H9 (cell line): ENCODE results near the gene KCNQ2. TPM values are rescaled to one million over a fixed set of nuclear protein-coding genes. Genes with fewer than 3 reads are reported as not detected.

Experiments used
- DNase-seq: peaks from one replicate; pipeline ENCODE4 v3.0.0-alpha.2; 2017
- H2AFZ ChIP-seq: one replicate; pipeline ENCODE4 v1.6.1; 2013; ENCODE audit warnings: mild to moderate bottlenecking, low read length, control low read depth, moderate library complexity
- H2AK5ac ChIP-seq: 2 replicates; pipeline ENCODE4 v1.6.1; 2013; ENCODE audit warnings: low read length, control low read depth, mixed read lengths; ENCODE audit not compliant: insufficient read length
- H2BK120ac ChIP-seq: one replicate; pipeline ENCODE4 v1.6.1; 2013; ENCODE audit warnings: low read depth, mild to moderate bottlenecking, low read length, control low read depth, inconsistent platforms; ENCODE audit not compliant: poor library complexity, severe bottlenecking
- H2BK12ac ChIP-seq: 2 replicates; pipeline ENCODE4 v1.6.1; 2013; ENCODE audit warnings: low read length, control low read depth, mixed read lengths, low read depth; ENCODE audit not compliant: insufficient read length
- H2BK15ac ChIP-seq: 2 replicates; pipeline ENCODE4 v1.6.1; 2013; ENCODE audit warnings: low read depth, low read length, control low read depth
- H2BK20ac ChIP-seq: one replicate; pipeline ENCODE4 v1.6.1; 2013; ENCODE audit warnings: low read depth, mild to moderate bottlenecking, low read length, control low read depth, inconsistent platforms; ENCODE audit not compliant: poor library complexity, severe bottlenecking
- H2BK5ac ChIP-seq: 2 replicates; pipeline ENCODE4 v1.6.1; 2013; ENCODE audit warnings: low read length, control low read depth, mixed read lengths; ENCODE audit not compliant: insufficient read length
- H3K14ac ChIP-seq: 2 replicates; pipeline ENCODE4 v1.6.1; 2013; ENCODE audit warnings: low read length, control low read depth; ENCODE audit not compliant: insufficient read depth
- H3K18ac ChIP-seq: 2 replicates; pipeline ENCODE4 v1.6.1; 2013; ENCODE audit warnings: low read depth, mild to moderate bottlenecking, mixed read lengths, low read length, control low read depth; ENCODE audit not compliant: insufficient read length
- H3K23ac ChIP-seq: 2 replicates; pipeline ENCODE4 v1.6.1; 2013; ENCODE audit warnings: low read length, control low read depth, mixed read lengths, low read depth; ENCODE audit not compliant: insufficient read length
- H3K23me2 ChIP-seq: 2 replicates; pipeline ENCODE4 v1.6.1; 2013; ENCODE audit warnings: low read depth, mild to moderate bottlenecking, mixed read lengths, low read length, control low read depth; ENCODE audit not compliant: insufficient read length, poor library complexity, severe bottlenecking
- H3K27ac ChIP-seq: 2 replicates; pipeline ENCODE4 v1.5.1; 2013; ENCODE audit warnings: low read length, control low read depth, mixed read lengths, low read depth; ENCODE audit not compliant: insufficient read length
- H3K27me3 ChIP-seq: 2 replicates; pipeline ENCODE4 v1.6.1; 2013; ENCODE audit warnings: low read length, control low read depth, inconsistent platforms; ENCODE audit not compliant: insufficient read depth
- H3K4ac ChIP-seq: 2 replicates; pipeline ENCODE4 v1.6.1; 2013; ENCODE audit warnings: low read depth, mild to moderate bottlenecking, control low read depth, inconsistent platforms, low read length, moderate library complexity
- H3K4me1 ChIP-seq: 2 replicates; pipeline ENCODE4 v1.6.1; 2013; ENCODE audit warnings: low read length, control low read depth, inconsistent platforms; ENCODE audit not compliant: insufficient read depth
- H3K4me2 ChIP-seq: 2 replicates; pipeline ENCODE4 v1.6.1; 2013; ENCODE audit warnings: low read length, control low read depth, mixed read lengths; ENCODE audit not compliant: insufficient read length, insufficient read depth
- H3K56ac ChIP-seq: 2 replicates; pipeline ENCODE4 v1.6.1; 2013; ENCODE audit warnings: low read depth, mild to moderate bottlenecking, mixed read lengths, low read length, control low read depth; ENCODE audit not compliant: insufficient read length
- H3K79me1 ChIP-seq: 2 replicates; pipeline ENCODE4 v1.6.1; 2013; ENCODE audit warnings: low read depth, mild to moderate bottlenecking, moderate library complexity, low read length, control low read depth, inconsistent platforms; ENCODE audit not compliant: insufficient read depth, poor library complexity, severe bottlenecking
- H3K79me2 ChIP-seq: 2 replicates; pipeline ENCODE4 v1.6.1; 2013; ENCODE audit warnings: low read length, control low read depth, inconsistent platforms; ENCODE audit not compliant: insufficient read depth
- H3K9ac ChIP-seq: 2 replicates; pipeline ENCODE4 v1.6.1; 2013; ENCODE audit warnings: low read length, control low read depth, mixed read lengths; ENCODE audit not compliant: insufficient read length; ENCODE audit errors: extremely low read depth
- H3K9me3 ChIP-seq: one replicate; pipeline ENCODE4 v1.6.1; 2013; ENCODE audit warnings: low read depth, low read length, inconsistent platforms; ENCODE audit not compliant: control insufficient read depth
- H3T11ph ChIP-seq: one replicate; pipeline ENCODE4 v1.6.1; 2013; ENCODE audit warnings: mild to moderate bottlenecking, low read length, control low read depth, inconsistent platforms
- H4K20me1 ChIP-seq: one replicate; pipeline ENCODE4 v1.6.1; 2013; ENCODE audit not compliant: control insufficient read depth, insufficient read length, insufficient read depth
- H4K5ac ChIP-seq: 2 replicates; pipeline ENCODE4 v1.6.1; 2013; ENCODE audit warnings: low read depth, mild to moderate bottlenecking, mixed read lengths, low read length, control low read depth; ENCODE audit not compliant: insufficient read length
- H4K8ac ChIP-seq: replicated peaks from 2 replicates; pipeline ENCODE4 v1.6.1; 2013; ENCODE audit warnings: low read length, control low read depth, mixed read lengths, low read depth; ENCODE audit not compliant: insufficient read length
- H4K91ac ChIP-seq: 2 replicates; pipeline ENCODE4 v1.6.1; 2013; ENCODE audit warnings: low read depth, mild to moderate bottlenecking, moderate library complexity, mixed read lengths, low read length, control low read depth; ENCODE audit not compliant: insufficient read length
- H3K27ac Mint-ChIP-seq, 3 experiments: 2 replicates in 2 of 3; 3 replicates in 1 of 3; pipeline ENCODE4 v1.8.0; 2020 to 2021; ENCODE audit warnings: mixed read lengths in 3 of 3, mild to moderate bottlenecking in 1 of 3, moderate library complexity in 1 of 3
- H3K27me3 Mint-ChIP-seq: 2 replicates; pipeline ENCODE4 v1.8.0; 2021; ENCODE audit warnings: low read depth, mild to moderate bottlenecking, moderate library complexity, mixed read lengths
- H3K36me3 Mint-ChIP-seq, 3 experiments: 2 replicates in 2 of 3; 3 replicates in 1 of 3; pipeline ENCODE4 v1.8.0; 2020 to 2021; ENCODE audit warnings: low read depth in 3 of 3, mixed read lengths in 3 of 3; ENCODE audit not compliant: insufficient read depth in 1 of 3
- H3K4me1 Mint-ChIP-seq, 2 experiments: 2 replicates each; pipeline ENCODE4 v1.8.0; 2020; ENCODE audit warnings: mixed read lengths in 2 of 2
- H3K4me3 Mint-ChIP-seq, 2 experiments: 2 replicates in 1 of 2; 3 replicates in 1 of 2; pipeline ENCODE4 v1.8.0; 2020 to 2021; ENCODE audit warnings: mild to moderate bottlenecking in 2 of 2, mixed read lengths in 2 of 2, moderate library complexity in 1 of 2
- H3K9me3 Mint-ChIP-seq, 2 experiments: 2 replicates in 1 of 2; 3 replicates in 1 of 2; pipeline ENCODE4 v1.8.0; 2020; ENCODE audit warnings: mild to moderate bottlenecking in 2 of 2, mixed read lengths in 2 of 2, moderate library complexity in 1 of 2
- WGBS: extraction: QIAGEN DNeasy Blood & Tissue Kit; methylation state at CpG from one replicate; pipeline ENCODE4 v1.1.7; 2013; ENCODE audit warnings: missing lambda C conversion rate, low lambda C conversion rate, mixed read lengths; ENCODE audit not compliant: insufficient read length; ENCODE audit errors: extremely low coverage; 5-methylcytosine and 5-hydroxymethylcytosine counted together
- total RNA-seq: library from RNA; stranded (reverse); gene quantifications from 2 replicates; pipeline ENCODE4 v1.2.1, GENCODE V29; 2021
- TF ChIP-seq, protein P1 (sequence below): fragments of 200-600 bp; sonication (generic); conservative IDR thresholded peaks from 3 replicates; pipeline ENCODE4 v1.8.0; 2021; ENCODE audit warnings: antibody characterized with exemption, mild to moderate bottlenecking

Gene KCNQ2
- total RNA-seq, 1 experiment from 2014 or later: 69.2 TPM

DNA sequence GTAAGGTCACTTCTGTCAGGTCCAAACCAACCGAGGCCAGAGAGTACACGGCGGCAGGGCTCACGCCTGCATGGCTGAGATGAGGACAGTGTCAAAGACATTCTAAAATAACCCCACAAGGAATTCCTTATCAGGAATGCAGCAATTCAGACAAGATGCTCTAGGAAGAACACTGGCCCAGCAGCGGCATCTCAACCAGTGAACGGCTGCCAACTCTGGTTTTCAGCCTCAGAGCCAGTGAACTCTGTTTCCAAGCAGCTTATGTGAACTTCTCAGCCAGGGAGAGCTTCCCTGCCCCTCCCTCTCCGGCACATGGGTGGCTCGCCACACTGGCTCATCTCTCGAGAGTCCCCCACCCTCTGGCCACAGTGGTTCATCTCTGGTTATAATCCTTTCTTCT, 36.9 kb downstream of the KCNQ2 start:
- TF ChIP-seq, protein P1, sequence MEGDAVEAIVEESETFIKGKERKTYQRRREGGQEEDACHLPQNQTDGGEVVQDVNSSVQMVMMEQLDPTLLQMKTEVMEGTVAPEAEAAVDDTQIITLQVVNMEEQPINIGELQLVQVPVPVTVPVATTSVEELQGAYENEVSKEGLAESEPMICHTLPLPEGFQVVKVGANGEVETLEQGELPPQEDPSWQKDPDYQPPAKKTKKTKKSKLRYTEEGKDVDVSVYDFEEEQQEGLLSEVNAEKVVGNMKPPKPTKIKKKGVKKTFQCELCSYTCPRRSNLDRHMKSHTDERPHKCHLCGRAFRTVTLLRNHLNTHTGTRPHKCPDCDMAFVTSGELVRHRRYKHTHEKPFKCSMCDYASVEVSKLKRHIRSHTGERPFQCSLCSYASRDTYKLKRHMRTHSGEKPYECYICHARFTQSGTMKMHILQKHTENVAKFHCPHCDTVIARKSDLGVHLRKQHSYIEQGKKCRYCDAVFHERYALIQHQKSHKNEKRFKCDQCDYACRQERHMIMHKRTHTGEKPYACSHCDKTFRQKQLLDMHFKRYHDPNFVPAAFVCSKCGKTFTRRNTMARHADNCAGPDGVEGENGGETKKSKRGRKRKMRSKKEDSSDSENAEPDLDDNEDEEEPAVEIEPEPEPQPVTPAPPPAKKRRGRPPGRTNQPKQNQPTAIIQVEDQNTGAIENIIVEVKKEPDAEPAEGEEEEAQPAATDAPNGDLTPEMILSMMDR: no peak
- Mint-ChIP-seq H3K27me3 (no peaks in the 10 kb centered on the region), H3K27ac (peak overlapping the region in 2 of 3 experiments; percentile 17 to 95; a peak in 2 of 7 replicates), H3K36me3 (peaks cover 3 to 19% (median 17%) of the 10 kb centered on the region in 3 experiments), H3K4me1 (peaks cover 16 to 28% of the 10 kb centered on the region in 2 experiments), H3K4me3 (no peak overlapping the region), H3K9me3 (no peaks in the 10 kb centered on the region; a peak in 1 of 5 replicates)
- H3K27me3 ChIP-seq: no peaks in the 10 kb centered on the region
- no CpG with 5 or more reads among the region's 9 CpGs for WGBS
- no peak overlapping the region for H4K91ac ChIP-seq
- no peak overlapping the region for H2AFZ ChIP-seq
- no peak overlapping the region for H4K5ac ChIP-seq
- H3K79me2 ChIP-seq: no peaks in the 10 kb centered on the region
- no peaks in the 10 kb centered on the region for H3K79me1 ChIP-seq
- H4K8ac ChIP-seq: no peak overlapping the region
- no peak overlapping the region for H2AK5ac ChIP-seq
- no peaks in the 10 kb centered on the region; the same call in 1 of the 2 replicates for H3K4me1 ChIP-seq
- H3K18ac ChIP-seq: no peak overlapping the region
- no peak overlapping the region for H2BK5ac ChIP-seq
- no peak overlapping the region for H2BK120ac ChIP-seq
- H3K9me3 ChIP-seq: no peaks in the 10 kb centered on the region
- H3K4me2 ChIP-seq: no peak overlapping the region
- no peak overlapping the region for H3T11ph ChIP-seq
- H2BK15ac ChIP-seq: no peak overlapping the region
- H4K20me1 ChIP-seq: no peaks in the 10 kb centered on the region
- H2BK20ac ChIP-seq: no peak overlapping the region
- H3K23me2 ChIP-seq: no peaks in the 10 kb centered on the region
- H3K23ac ChIP-seq: no peak overlapping the region
- no peak overlapping the region for H2BK12ac ChIP-seq
- H3K14ac ChIP-seq: no peak overlapping the region
- no peak overlapping the region for H3K9ac ChIP-seq
- no peak overlapping the region for H3K4ac ChIP-seq
- no peak for DNase-seq
- no peak overlapping the region for H3K27ac ChIP-seq
- H3K56ac ChIP-seq: no peak overlapping the region
